ENCODE measurements around the gene ATXN10. TPM values are rescaled to one million over a fixed set of nuclear protein-coding genes. Genes with fewer than 3 reads are reported as not detected.

The ATXN10 gene
- total and polyA plus RNA-seq, 2 of the 8 experiments (the other 6 are each of a cell fraction or from before 2014, with no cell fraction given), result 134 to 210 TPM

DNA sequence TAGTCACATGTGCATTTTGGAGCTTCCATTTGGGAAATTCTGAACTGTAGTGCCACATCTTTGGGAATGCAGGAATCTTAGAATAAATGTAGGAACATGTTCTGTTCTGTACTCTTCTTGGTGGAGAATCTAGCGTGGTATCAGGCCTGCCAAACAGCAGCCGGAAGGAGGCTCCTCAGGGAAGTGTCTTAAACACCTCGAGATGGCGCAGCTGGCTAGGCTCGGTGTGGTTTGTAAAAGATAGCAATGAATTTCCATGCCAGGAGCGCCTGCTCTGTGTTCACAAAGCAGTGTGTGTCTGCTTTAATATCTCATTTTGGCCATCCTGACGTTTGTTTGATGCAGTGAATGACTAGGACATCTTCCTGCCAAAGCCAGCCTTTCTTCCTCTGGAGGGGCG lies 145.1 kb downstream of the ATXN10 start:
- H3K27ac ChIP-seq (ENCODE audit: low read depth, low read length), result no peak overlapping the region
- H4K20me1 ChIP-seq (replicated peaks in 1 of 2; ENCODE audit: control insufficient read depth in 1 of 2, insufficient read depth in 2 of 2, low read length in 2 of 2), result peaks cover 0 to 4% of the 10 kb centered on the region in 2 experiments
- H4K91ac ChIP-seq (replicated peaks; ENCODE audit: insufficient read length, low read length), result no peak overlapping the region
- no peak overlapping the region for H3K4me3 ChIP-seq (ENCODE audit: extremely low read depth in 1 of 4, insufficient read depth in 2 of 4, low read depth in 3 of 4, low read length in 4 of 4)
- DNase-seq (ENCODE audit: low read depth in 1 of 2, low spot score in 2 of 2) (no peak), FAIRE-seq (no peak)
- no peak overlapping the region for H3K4me2 ChIP-seq (ENCODE audit: insufficient read depth in 1 of 2, low read depth in 2 of 2, low read length in 2 of 2)
- H4K5ac ChIP-seq (ENCODE audit: insufficient read length, low read depth, low read length), result no peak overlapping the region
- H3K36me3 ChIP-seq (ENCODE audit: control insufficient read depth in 2 of 4, insufficient read depth in 4 of 4, low read length in 3 of 4), result peaks cover 0 to 5% (median 2%) of the 10 kb centered on the region in 4 experiments; a peak in 2 of 8 replicates
- ChIA-PET CTCF (ENCODE audit: partially characterized antibody) (interaction anchor here (0.9 to 2.0 kb wide), 6 partner anchors 10 to 47 kb away, joined by 3 to 6 read pairs (median 4); no protein-coding TSS in a partner anchor), POLR2A (ENCODE audit: partially characterized antibody) (no interaction called here)
- WGBS, 2 experiments (ENCODE audit: extremely low coverage in 1 of 2, insufficient coverage in 1 of 2, insufficient read length in 1 of 2, insufficient replicate concordance in 2 of 2, low coverage in 1 of 2, low lambda C conversion rate in 2 of 2, missing lambda C conversion rate in 1 of 2), result 85% methylated on average over 8 of the region's 8 CpGs; no CpG with 5 or more reads in 1 of the 2 experiments
- H3K23ac ChIP-seq (ENCODE audit: insufficient read length), result no peak overlapping the region
- peaks cover 0 to 8% (median 0%) of the 10 kb centered on the region in 4 experiments; a peak in 1 of 7 replicates for H3K4me1 ChIP-seq (replicated peaks in 1 of 4; ENCODE audit: control insufficient read depth in 3 of 4, insufficient read depth in 4 of 4, low read length in 3 of 4)
- no peak overlapping the region for H2BK5ac ChIP-seq (ENCODE audit: low read depth, low read length)
- no peak overlapping the region for H3K9ac ChIP-seq (replicated peaks in 1 of 4; ENCODE audit: extremely low read depth in 1 of 4, low read depth in 3 of 4, low read length in 3 of 4)
- H3K14ac ChIP-seq (ENCODE audit: insufficient read length), result no peak overlapping the region
- no peaks in the 10 kb centered on the region for H3K27me3 ChIP-seq (replicated peaks in 1 of 4; ENCODE audit: control insufficient read depth in 3 of 4, extremely low read depth in 1 of 4, insufficient read depth in 3 of 4, low read length in 3 of 4)
- no peak overlapping the region for H2AK5ac ChIP-seq (ENCODE audit: low read depth, low read length)
- 0 out of 2 replicates have a peak, but pooled peaks cover 3% of the 10 kb centered on the region for H3K79me1 ChIP-seq (ENCODE audit: low read depth, low read length)
- no peak overlapping the region for H4K8ac ChIP-seq (ENCODE audit: extremely low read depth, insufficient read depth, low read length)
- H3K9me3 ChIP-seq (ENCODE audit: insufficient read depth in 2 of 2, low read depth in 1 of 2, low read length in 1 of 2), result no peaks in the 10 kb centered on the region
- H3K56ac ChIP-seq (replicated peaks; ENCODE audit: insufficient read length, low read depth, low read length), result no peak overlapping the region
- no peak overlapping the region for H3K18ac ChIP-seq (ENCODE audit: extremely low read depth, low read length)
- H2AFZ ChIP-seq (ENCODE audit: low read length), result no peak overlapping the region
- no peak overlapping the region for H2BK120ac ChIP-seq (replicated peaks; ENCODE audit: low read depth, low read length)
- H2BK15ac ChIP-seq (ENCODE audit: low read length), result no peak overlapping the region
- H2BK20ac ChIP-seq (ENCODE audit: low read length), result no peak overlapping the region
- no peak overlapping the region for H3K4ac ChIP-seq (replicated peaks; ENCODE audit: insufficient read length, low read depth, low read length)
- no peak overlapping the region for H2BK12ac ChIP-seq (ENCODE audit: low read depth, low read length)
- H3K79me2 ChIP-seq (ENCODE audit: control insufficient read depth in 1 of 2, insufficient read depth in 2 of 2, low read length in 2 of 2), result no peaks in the 10 kb centered on the region
- no peaks in the 10 kb centered on the region for H3K23me2 ChIP-seq (ENCODE audit: low read depth, low read length)
- TF ChIP-seq, protein P1, sequence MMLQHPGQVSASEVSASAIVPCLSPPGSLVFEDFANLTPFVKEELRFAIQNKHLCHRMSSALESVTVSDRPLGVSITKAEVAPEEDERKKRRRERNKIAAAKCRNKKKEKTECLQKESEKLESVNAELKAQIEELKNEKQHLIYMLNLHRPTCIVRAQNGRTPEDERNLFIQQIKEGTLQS (IDR thresholded peaks at IDR 0.05; ENCODE audit: insufficient read depth, low read depth, low read length), result no peak
- TF ChIP-seq RXRA (IDR thresholded peaks at IDR 0.05; ENCODE audit: insufficient read depth, low read depth, low read length) (no peak), POLR2A (IDR thresholded peaks at IDR 0.05; ENCODE audit: control extremely low read depth in 1 of 2, low read depth in 2 of 2, low read length in 2 of 2) (no peak), EGR1 (IDR thresholded peaks at IDR 0.05; ENCODE audit: borderline replicate concordance, low read depth, low read length) (no peak), KDM5A (IDR thresholded peaks at IDR 0.05; ENCODE audit: low read length) (no peak), CREB1 (IDR thresholded peaks at IDR 0.05) (no peak), TAF7 (optimal IDR thresholded peaks at IDR 0.05; ENCODE audit: borderline replicate concordance, low read depth, low read length) (no peak), HDAC2 (IDR thresholded peaks at IDR 0.05; ENCODE audit: borderline replicate concordance in 1 of 2, low read depth in 2 of 2, low read length in 2 of 2) (no peak), MAFK (IDR thresholded peaks at IDR 0.05; ENCODE audit: low read depth, low read length) (no peak), SUZ12 (IDR thresholded peaks at IDR 0.05; ENCODE audit: low read length) (no peak), BRCA1 (IDR thresholded peaks at IDR 0.05; ENCODE audit: low read depth, low read length) (no peak), GTF2F1 (IDR thresholded peaks at IDR 0.05; ENCODE audit: borderline replicate concordance, low read depth, low read length) (no peak)
- TF ChIP-seq, protein P2, sequence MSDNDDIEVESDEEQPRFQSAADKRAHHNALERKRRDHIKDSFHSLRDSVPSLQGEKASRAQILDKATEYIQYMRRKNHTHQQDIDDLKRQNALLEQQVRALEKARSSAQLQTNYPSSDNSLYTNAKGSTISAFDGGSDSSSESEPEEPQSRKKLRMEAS (IDR thresholded peaks at IDR 0.05), result no peak

All from H1 (cell line).